Endothelial cell (in vitro differentiated cells): ENCODE data around the gene CEP20. TPM values are rescaled to one million over a fixed set of nuclear protein-coding genes. Genes with fewer than 3 reads are reported as not detected.

Source experiments
- DNase-seq: peaks from one replicate; pipeline ENCODE4 v3.0.0; 2021; ENCODE audit warnings: low spot score
- H3K27ac Mint-ChIP-seq: one replicate; pipeline ENCODE4 v1.8.0; 2021; ENCODE audit warnings: mixed read lengths, inconsistent platforms; ENCODE audit not compliant: unreplicated experiment
- H3K27me3 Mint-ChIP-seq: one replicate; pipeline ENCODE4 v1.8.0; 2021; ENCODE audit warnings: mild to moderate bottlenecking, moderate library complexity, mixed read lengths, inconsistent platforms; ENCODE audit not compliant: unreplicated experiment
- H3K36me3 Mint-ChIP-seq: one replicate; pipeline ENCODE4 v1.8.0; 2021; ENCODE audit warnings: mild to moderate bottlenecking, low read depth, mixed read lengths, inconsistent platforms; ENCODE audit not compliant: unreplicated experiment
- H3K4me1 Mint-ChIP-seq: one replicate; pipeline ENCODE4 v1.8.0; 2021; ENCODE audit warnings: mild to moderate bottlenecking, mixed read lengths, inconsistent platforms; ENCODE audit not compliant: unreplicated experiment
- H3K4me3 Mint-ChIP-seq: one replicate; pipeline ENCODE4 v1.8.0; 2021; ENCODE audit warnings: mild to moderate bottlenecking, mixed read lengths, inconsistent platforms; ENCODE audit not compliant: unreplicated experiment
- H3K9me3 Mint-ChIP-seq: one replicate; pipeline ENCODE4 v1.8.0; 2021; ENCODE audit warnings: mixed read lengths, inconsistent platforms; ENCODE audit not compliant: unreplicated experiment
- total RNA-seq: library from RNA; stranded (reverse); fragmentation: NEBNext Ultra II Directional; extraction: Animal tissue kit (Norgen Biotek cat#: 25700); gene quantifications from one replicate; pipeline ENCODE4 v1.2.1, GENCODE V29; 2021; ENCODE audit not compliant: unreplicated experiment
- TF ChIP-seq, protein P1 (sequence below): fragments of 200-600 bp; sonication (generic); IDR thresholded peaks from one replicate; pipeline ENCODE4 v1.5.0; 2021; ENCODE audit warnings: antibody characterized with exemption; ENCODE audit not compliant: unreplicated experiment

The CEP20 gene
- total RNA-seq, 1 donor from 2014 or later: 16.1 TPM

DNA sequence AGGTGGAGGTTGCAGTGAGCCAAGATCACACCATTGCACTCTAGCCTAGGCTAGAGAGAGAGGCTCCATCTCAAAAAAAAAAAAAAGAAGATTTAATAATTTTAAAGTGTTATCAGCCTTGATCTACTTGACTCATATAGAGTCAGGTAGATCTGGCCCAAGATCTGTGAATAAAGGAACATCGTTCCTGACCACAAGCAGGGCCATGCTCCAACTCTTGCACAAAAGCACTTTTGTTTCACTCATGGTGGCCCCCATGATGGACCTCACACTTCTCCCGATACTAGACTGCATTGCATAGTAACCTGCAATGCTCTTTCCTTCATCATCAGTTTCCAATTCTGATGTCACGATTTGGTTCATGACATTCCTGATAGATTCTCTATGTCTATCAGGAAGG is 26.4 kb downstream of the CEP20 start:
- Mint-ChIP-seq H3K4me1 (peaks cover 5% of the 10 kb centered on the region), H3K9me3 (no peaks in the 10 kb centered on the region), H3K36me3 (no peaks in the 10 kb centered on the region), H3K27ac (no peak overlapping the region), H3K27me3 (peaks cover 5% of the 10 kb centered on the region), H3K4me3 (no peak overlapping the region)
- no peak for DNase-seq
- TF ChIP-seq, protein P1, sequence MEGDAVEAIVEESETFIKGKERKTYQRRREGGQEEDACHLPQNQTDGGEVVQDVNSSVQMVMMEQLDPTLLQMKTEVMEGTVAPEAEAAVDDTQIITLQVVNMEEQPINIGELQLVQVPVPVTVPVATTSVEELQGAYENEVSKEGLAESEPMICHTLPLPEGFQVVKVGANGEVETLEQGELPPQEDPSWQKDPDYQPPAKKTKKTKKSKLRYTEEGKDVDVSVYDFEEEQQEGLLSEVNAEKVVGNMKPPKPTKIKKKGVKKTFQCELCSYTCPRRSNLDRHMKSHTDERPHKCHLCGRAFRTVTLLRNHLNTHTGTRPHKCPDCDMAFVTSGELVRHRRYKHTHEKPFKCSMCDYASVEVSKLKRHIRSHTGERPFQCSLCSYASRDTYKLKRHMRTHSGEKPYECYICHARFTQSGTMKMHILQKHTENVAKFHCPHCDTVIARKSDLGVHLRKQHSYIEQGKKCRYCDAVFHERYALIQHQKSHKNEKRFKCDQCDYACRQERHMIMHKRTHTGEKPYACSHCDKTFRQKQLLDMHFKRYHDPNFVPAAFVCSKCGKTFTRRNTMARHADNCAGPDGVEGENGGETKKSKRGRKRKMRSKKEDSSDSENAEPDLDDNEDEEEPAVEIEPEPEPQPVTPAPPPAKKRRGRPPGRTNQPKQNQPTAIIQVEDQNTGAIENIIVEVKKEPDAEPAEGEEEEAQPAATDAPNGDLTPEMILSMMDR: no peak

DNA sequence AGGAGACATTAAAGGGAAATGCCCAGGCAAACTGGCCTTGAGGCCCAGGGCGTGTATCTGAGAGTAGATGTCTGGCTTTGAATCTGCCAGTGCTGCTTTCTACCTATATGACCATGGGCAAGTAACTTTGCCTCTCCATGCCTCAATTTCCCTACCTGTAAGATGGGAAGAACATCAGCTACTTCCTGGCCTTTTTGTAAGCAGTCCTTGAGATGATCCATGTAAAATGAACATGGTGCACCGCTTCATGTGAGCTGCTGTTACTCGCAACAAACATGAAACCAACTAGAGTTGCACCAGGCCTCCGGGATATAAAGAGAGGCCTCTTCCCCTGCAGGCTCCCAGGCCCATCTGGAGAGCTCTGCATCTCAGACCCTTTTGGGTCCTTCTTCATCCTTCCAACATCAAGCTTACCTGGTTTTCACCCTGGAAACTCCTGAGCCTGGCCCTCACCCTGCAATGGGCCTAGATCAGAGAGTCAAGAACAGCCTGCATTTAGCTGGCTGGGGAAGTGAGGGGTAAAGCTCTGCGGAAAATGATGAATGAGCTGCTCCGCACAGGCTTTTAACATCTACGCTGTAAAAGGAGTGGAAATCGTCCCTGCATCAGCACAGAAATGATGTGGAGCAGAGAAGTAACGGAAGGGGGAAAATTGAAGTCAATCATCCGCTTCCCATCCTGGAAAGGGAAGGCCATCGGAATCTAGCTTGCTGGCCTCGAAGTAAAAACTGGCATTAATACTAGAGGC is 29.3 kb downstream of the CEP20 start:
- Mint-ChIP-seq H3K4me3 (no peak overlapping the region), H3K27me3 (peaks cover 5% of the 10 kb centered on the region), H3K9me3 (no peaks in the 10 kb centered on the region), H3K4me1 (peaks cover 5% of the 10 kb centered on the region), H3K27ac (no peak overlapping the region), H3K36me3 (no peaks in the 10 kb centered on the region)
- no peak for DNase-seq
- TF ChIP-seq, protein P1: no peak

DNA sequence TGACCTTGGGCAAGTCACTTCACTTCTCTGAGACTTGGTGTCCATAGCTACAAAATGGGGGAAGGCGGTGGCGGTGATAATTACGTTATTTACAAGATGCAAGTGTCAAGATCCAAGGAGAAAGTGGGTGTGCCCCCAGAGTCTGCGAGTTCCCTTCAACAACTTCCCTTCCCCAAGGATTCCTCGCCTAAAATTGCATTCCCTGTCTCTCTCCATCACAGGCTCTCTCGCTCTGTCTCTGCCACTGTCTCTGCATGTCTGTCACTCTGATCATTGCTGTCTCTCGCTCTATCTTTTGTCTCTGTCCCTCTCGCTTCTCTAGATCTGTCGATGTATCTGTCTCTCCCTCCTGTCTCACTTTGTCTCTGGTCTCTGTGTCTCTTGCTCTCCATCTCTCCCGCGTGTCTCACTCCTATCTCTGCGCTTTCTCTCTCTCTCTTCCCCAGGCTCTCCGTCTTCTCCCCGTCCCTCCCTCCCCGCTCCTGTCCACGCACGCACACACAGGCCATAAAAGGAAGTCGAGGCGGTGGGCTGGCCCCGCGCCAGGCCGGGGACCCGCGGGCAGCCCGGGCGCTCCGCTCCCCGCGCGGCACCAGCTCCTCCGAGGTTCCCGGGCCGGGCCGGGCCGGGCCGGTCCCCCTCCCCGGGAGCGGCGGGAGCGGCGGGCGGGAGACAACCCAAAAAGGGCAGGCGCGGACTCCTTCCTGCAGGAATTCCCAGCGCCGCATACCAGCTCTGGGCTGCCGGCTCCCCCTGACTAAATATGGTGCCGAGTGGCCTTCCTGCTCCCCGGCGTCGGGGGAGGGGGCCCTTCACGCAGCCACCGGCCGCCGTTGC is 30.5 kb downstream of the CEP20 start:
- Mint-ChIP-seq H3K36me3 (no peaks in the 10 kb centered on the region), H3K27ac (no peak overlapping the region), H3K4me1 (peaks cover 5% of the 10 kb centered on the region), H3K4me3 (peak overlapping the region; percentile 87), H3K27me3 (peaks cover 5% of the 10 kb centered on the region), H3K9me3 (no peaks in the 10 kb centered on the region)
- DNase-seq: peak; percentile 34
- TF ChIP-seq, protein P1: no peak

DNA sequence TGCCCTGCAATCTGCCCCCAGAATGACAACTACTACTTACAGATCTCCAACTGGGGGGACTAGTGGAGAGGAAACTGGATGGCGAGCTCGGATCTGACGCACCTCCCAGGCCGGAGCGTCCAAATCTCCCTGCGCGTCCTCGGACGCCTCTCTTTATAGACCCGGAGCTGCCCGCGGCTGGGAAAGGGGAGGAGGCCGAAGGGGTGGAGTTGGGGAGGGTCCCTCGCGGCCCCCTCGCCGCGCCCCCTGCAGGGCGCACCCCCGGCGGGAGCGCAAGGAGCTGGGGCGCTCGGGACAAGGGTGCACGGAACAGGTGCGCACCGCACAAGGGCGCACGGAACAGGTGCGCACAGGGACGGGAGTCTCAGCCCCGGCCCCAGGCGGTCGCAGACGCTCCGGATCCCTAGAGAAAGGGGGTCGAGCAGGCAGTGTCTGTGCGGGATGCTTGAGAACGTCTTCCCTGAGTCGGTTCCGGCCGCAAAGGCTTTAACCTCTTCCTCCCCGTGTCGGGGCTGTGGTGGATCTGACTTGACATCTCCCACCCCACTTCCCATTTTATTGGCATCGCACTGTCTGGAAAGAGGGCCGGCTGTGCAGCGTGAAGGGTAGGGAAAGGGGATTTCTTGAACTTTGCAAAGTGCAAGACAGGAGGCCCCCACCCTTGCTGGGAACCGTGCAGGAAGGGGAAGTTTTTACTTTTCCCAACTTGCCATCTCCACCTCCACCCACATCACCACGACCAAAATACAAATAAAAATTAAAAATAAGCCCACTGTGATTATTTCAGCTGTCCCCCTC is 31.3 kb downstream of the CEP20 start, which contains the start of gene MYH11:
MYH11 (minus strand) TSS at position 128 of the 798 bp plus-strand sequence. CDS start 18,776 bp downstream, outside the sequence.
- Mint-ChIP-seq H3K36me3 (no peaks in the 10 kb centered on the region), H3K4me3 (peak within 1 kb of the TSS; percentile 87), H3K27ac (no peak within 1 kb of the TSS), H3K9me3 (no peaks in the 10 kb centered on the region), H3K4me1 (peaks cover 5% of the 10 kb centered on the region), H3K27me3 (peaks cover 5% of the 10 kb centered on the region)
- peak; percentile 17 for DNase-seq
- TF ChIP-seq, protein P1: no peak
